ENCODE data around the gene MGRN1.

GRCh38 chr16:4646773-4647643 is 22.4 kb downstream of the MGRN1 start:
- TF ChIP-seq POLR2A (IDR thresholded peaks at IDR 0.05; ENCODE audit: low read depth, low read length), result no peak
- TF ChIP-seq TAF1 (IDR thresholded peaks at IDR 0.05; ENCODE audit: borderline replicate concordance, low read depth, low read length), result no peak

Measured in GM12892 (cell line).